ENCODE results near the gene TGFB1.
A peak's percentile ranks its signal among the peaks of the same experiment; 100 is the strongest.
"Not testable (repeated sequence)": the region's sequence is repeated elsewhere in the genome, so short reads cannot be mapped to it uniquely, and the experiment has no call there.

Gene TGFB1

GRCh38 chr19:41295499-41295898, 58.2 kb downstream of the TGFB1 start:
- Histone ChIP-seq H3K4me1 (ENCODE audit: insufficient read depth, low read length) (peaks cover 40% of the 10 kb centered on the region), H3K27me3 (ENCODE audit: control insufficient read depth in 1 of 2, insufficient read depth in 2 of 2, low read length in 2 of 2) (no peaks in the 10 kb centered on the region), H3K9me3 (ENCODE audit: low read length) (no peaks in the 10 kb centered on the region), H3K9ac (ENCODE audit: low read length) (no peak overlapping the region), H3K27ac (ENCODE audit: low read depth, low read length) (peak overlapping the region; percentile 4), H3K36me3 (ENCODE audit: insufficient read depth, low read length) (peaks cover 67% of the 10 kb centered on the region), H3K4me3 (ENCODE audit: low read depth in 1 of 2, low read length in 2 of 2) (no peak overlapping the region)

- peaks cover 76% of the 10 kb centered on the region for H3K36me3 ChIP-seq (ENCODE audit: insufficient read depth, low read length)
- no peak overlapping the region for H3K27ac ChIP-seq (ENCODE audit: low read depth, low read length)
- H3K9me3 ChIP-seq (ENCODE audit: low read length) = no peaks in the 10 kb centered on the region
Measured at GRCh38 chr19:41294393-41294792, 59.3 kb downstream of the TGFB1 start.

GRCh38 chr19:41289814-41290213, 63.9 kb downstream of the TGFB1 start:
- not testable (repeated sequence) for H3K4me1 ChIP-seq (ENCODE audit: insufficient read depth, low read length); H3K27ac ChIP-seq (ENCODE audit: low read depth, low read length); H3K4me3 ChIP-seq (ENCODE audit: low read depth in 1 of 2, low read length in 2 of 2); H3K9ac ChIP-seq (ENCODE audit: low read length); H3K9me3 ChIP-seq (ENCODE audit: low read length); H3K27me3 ChIP-seq (ENCODE audit: control insufficient read depth in 1 of 2, insufficient read depth in 2 of 2, low read length in 2 of 2)
- H3K36me3 ChIP-seq (ENCODE audit: insufficient read depth, low read length) = peaks cover 75% of the 10 kb centered on the region

More at GRCh38 chr19:41294393-41294792, 59.3 kb downstream of the TGFB1 start:
- Histone ChIP-seq H3K9ac (ENCODE audit: low read length) (no peak overlapping the region), H3K4me1 (ENCODE audit: insufficient read depth, low read length) (peaks cover 29% of the 10 kb centered on the region), H3K4me3 (ENCODE audit: low read depth in 1 of 2, low read length in 2 of 2) (no peak overlapping the region), H3K27me3 (ENCODE audit: control insufficient read depth in 1 of 2, insufficient read depth in 2 of 2, low read length in 2 of 2) (no peaks in the 10 kb centered on the region)

- Histone ChIP-seq H3K4me1 (ENCODE audit: insufficient read depth, low read length) (no peaks in the 10 kb centered on the region), H3K27me3 (ENCODE audit: control insufficient read depth in 1 of 2, insufficient read depth in 2 of 2, low read length in 2 of 2) (no peaks in the 10 kb centered on the region), H3K9me3 (ENCODE audit: low read length) (no peaks in the 10 kb centered on the region), H3K4me3 (ENCODE audit: low read depth in 1 of 2, low read length in 2 of 2) (no peak overlapping the region), H3K36me3 (ENCODE audit: insufficient read depth, low read length) (peaks cover 72% of the 10 kb centered on the region), H3K9ac (ENCODE audit: low read length) (no peak overlapping the region), H3K27ac (ENCODE audit: low read depth, low read length) (no peak overlapping the region)
Measured at GRCh38 chr19:41288673-41289530, 64.8 kb downstream of the TGFB1 start.
